ENCODE measurements around the gene FLNB.

FLNB gene

DNA sequence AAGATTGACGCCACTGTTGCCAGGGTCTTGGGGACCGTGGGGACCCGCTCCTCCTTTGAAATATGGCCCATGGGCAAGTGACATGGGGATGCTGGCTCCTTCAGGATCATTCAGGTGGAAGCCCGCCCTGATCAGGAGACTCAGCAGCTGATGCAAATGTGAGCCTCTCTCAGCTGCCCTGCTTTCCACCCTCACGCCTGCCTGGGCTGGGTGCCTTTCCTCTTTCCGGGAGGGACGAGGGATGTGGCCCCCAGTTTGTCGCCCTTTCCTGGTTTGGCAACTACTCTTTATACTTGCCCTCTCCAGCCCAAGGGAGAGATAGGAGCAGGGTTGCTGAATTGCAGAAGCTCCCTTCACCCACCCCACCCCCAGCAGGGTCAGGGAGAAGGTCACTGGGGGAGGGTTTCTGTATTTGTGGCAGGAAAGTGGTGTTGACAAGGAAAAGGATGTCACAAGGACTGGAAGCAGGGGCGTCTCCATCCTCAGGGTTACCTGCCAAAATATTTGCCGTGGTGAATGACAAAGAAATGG, 180.8 kb downstream of the FLNB start:
- CTCF ChIA-PET: interaction anchor here (1.0 to 4.6 kb wide), 10 partner anchors 11 to 240 kb away, joined by 3 to 55 read pairs (median 8); partner anchors contain the start of genes HTD2 and RPP14
- Histone ChIP-seq H3K36me3 (ENCODE audit: control insufficient read depth in 2 of 2, insufficient read depth in 1 of 2, low read length in 2 of 2) (no peaks in the 10 kb centered on the region), H3K4me3 (ENCODE audit: low read depth, low read length) (no peak overlapping the region), H3K27ac (ENCODE audit: extremely low read depth, low read depth, low read length) (no peak overlapping the region), H3K9me3 (ENCODE audit: control insufficient read depth, insufficient read depth, low read depth, low read length) (no peaks in the 10 kb centered on the region), H3K4me1 (ENCODE audit: control insufficient read depth, insufficient read depth, low read length) (no peaks in the 10 kb centered on the region; the same call in 1 of the 2 replicates)
- TF ChIP-seq ZNF157 (tag by site-specific recombination; IDR thresholded peaks at IDR 0.05): no peak
- POLR2A ChIA-PET: interaction anchor here (0.6 kb wide), 1 partner anchor 182 kb away, joined by 5 read pairs; no protein-coding TSS in a partner anchor

- H3K27ac ChIP-seq (ENCODE audit: extremely low read depth, low read depth, low read length): no peak overlapping the region
- no peaks in the 10 kb centered on the region for H3K36me3 ChIP-seq (ENCODE audit: control insufficient read depth in 2 of 2, insufficient read depth in 1 of 2, low read length in 2 of 2)
- H3K9me3 ChIP-seq (ENCODE audit: control insufficient read depth, insufficient read depth, low read depth, low read length): no peaks in the 10 kb centered on the region
- H3K4me3 ChIP-seq (ENCODE audit: low read depth, low read length): no peak overlapping the region
- TF ChIP-seq PRDM1 (tag by site-specific recombination; IDR thresholded peaks at IDR 0.05) (no peak), ZNF37A (tag by site-specific recombination; IDR thresholded peaks at IDR 0.05) (no peak), ZNF544 (tag by site-specific recombination; IDR thresholded peaks at IDR 0.05) (no peak), ZSCAN23 (tag by site-specific recombination; IDR thresholded peaks at IDR 0.05) (no peak), ZNF221 (tag by site-specific recombination; IDR thresholded peaks at IDR 0.05; ENCODE audit: borderline replicate concordance) (no peak), ZNF280C (tag by site-specific recombination; IDR thresholded peaks at IDR 0.05) (no peak), ZNF76 (tag by site-specific recombination; IDR thresholded peaks at IDR 0.05; ENCODE audit: borderline replicate concordance, low read depth) (no peak), KLF9 (tag by site-specific recombination; IDR thresholded peaks at IDR 0.05; ENCODE audit: low read depth) (no peak), PBX3 (CRISPR knock-in tag; IDR thresholded peaks at IDR 0.05) (no peak), ZFP69B (tag by site-specific recombination; IDR thresholded peaks at IDR 0.05) (no peak), ZNF335 (tag by site-specific recombination; conservative IDR thresholded peaks at IDR 0.05) (no peak), FEZF1 (tag by site-specific recombination; IDR thresholded peaks at IDR 0.05) (no peak), EGR2 (tag by site-specific recombination; IDR thresholded peaks at IDR 0.05; ENCODE audit: low read depth) (no peak), KLF10 (tag by site-specific recombination; IDR thresholded peaks at IDR 0.05) (no peak), ZNF654 (tag by site-specific recombination; IDR thresholded peaks at IDR 0.05; ENCODE audit: low read depth) (no peak), ZNF394 (tag by site-specific recombination; IDR thresholded peaks at IDR 0.05; ENCODE audit: borderline replicate concordance) (no peak), ZNF426 (tag by site-specific recombination; IDR thresholded peaks at IDR 0.05) (no peak), OVOL3 (tag by site-specific recombination; IDR thresholded peaks at IDR 0.05) (no peak), ZNF560 (tag by site-specific recombination; IDR thresholded peaks at IDR 0.05; ENCODE audit: borderline replicate concordance) (no peak)
- TF ChIP-seq, protein P1, sequence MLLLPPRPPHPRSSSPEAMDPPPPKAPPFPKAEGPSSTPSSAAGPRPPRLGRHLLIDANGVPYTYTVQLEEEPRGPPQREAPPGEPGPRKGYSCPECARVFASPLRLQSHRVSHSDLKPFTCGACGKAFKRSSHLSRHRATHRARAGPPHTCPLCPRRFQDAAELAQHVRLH (tag by site-specific recombination; IDR thresholded peaks at IDR 0.05): no peak
- ChIA-PET POLR2A (interaction anchor here (0.6 kb wide), 1 partner anchor 182 kb away, joined by 5 read pairs; no protein-coding TSS in a partner anchor), CTCF (interaction anchor here (0.5 to 4.6 kb wide), 5 partner anchors 11 to 116 kb away, joined by 3 to 55 read pairs (median 11); partner anchors contain the start of genes HTD2 and RPP14)
- no peaks in the 10 kb centered on the region; the same call in 1 of the 2 replicates for H3K4me1 ChIP-seq (ENCODE audit: control insufficient read depth, insufficient read depth, low read length)
Measured at GRCh38 chr3:58189691-58190090, 181.5 kb downstream of the FLNB start.

Measured in HEK293 (cell line).